Tongue (tissue), 2 donors: Measurements from ENCODE around the gene TMTC3. TPM values are rescaled to one million over a fixed set of nuclear protein-coding genes. Genes with fewer than 3 reads are reported as not detected.

Experiments
- DNase-seq: peaks from one replicate; pipeline ENCODE4 v3.0.0-alpha.2; 2015
- total RNA-seq: library from RNA; depleted of rRNA; stranded (reverse); fragments of >200 nt; gene quantifications from one replicate; pipeline ENCODE4 v1.2.3, GENCODE V29; 2014

The TMTC3 gene
- total RNA-seq, 1 donor from 2014 or later = 37.1 TPM

DNA sequence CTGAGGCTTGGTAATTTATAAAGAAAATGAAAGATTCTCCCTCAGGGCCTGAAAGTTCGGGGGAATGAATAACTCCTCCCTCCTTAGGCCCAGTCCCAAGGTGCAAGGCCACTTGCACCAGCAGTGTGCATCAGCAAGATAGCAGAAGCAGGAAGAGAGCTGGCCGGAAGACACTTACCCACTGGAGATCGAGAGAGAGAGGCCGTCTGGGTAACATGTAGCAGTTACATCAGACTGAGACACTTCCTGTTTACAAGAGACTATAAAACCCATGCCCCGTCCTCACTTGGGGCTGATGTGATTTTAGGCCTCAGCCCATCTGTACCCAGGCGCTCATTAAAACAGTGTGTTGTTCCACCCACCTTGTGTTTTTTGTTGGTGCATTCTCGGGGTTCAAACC is 85.2 kb downstream of the TMTC3 start:
- DNase-seq = no peak

DNA sequence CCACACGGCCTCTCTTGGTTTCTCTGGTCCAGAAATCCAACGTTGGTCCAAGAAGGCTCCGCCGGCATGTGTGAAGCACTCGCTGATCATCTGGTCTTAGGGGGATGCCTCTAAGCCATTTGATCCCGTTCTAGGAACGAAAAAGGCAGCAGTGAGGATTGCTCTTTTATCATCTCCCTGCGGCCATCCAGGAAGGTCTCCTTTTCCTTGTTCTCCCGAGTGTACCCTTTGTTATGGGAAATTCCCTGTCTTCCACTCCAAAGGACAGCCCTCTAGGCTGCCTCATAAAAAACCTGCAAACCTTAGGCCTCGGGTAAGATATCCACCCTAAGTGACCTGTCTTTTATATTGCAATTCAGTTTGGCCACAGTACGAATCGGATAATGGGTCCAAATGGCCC is 85.8 kb downstream of the TMTC3 start:
- no peak for DNase-seq

GRCh38 chr12:88228720-88229119 is 86.6 kb downstream of the TMTC3 start:
- DNase-seq = no peak

- no peak for DNase-seq
These were observed 88.2 kb downstream of the TMTC3 start for GRCh38 chr12:88230271-88230670.

- no peak for DNase-seq
These were observed 93.2 kb downstream of the TMTC3 start for GRCh38 chr12:88235183-88235833.

GRCh38 chr12:88237954-88238353 is 95.8 kb downstream of the TMTC3 start:
- DNase-seq = no peak

DNA sequence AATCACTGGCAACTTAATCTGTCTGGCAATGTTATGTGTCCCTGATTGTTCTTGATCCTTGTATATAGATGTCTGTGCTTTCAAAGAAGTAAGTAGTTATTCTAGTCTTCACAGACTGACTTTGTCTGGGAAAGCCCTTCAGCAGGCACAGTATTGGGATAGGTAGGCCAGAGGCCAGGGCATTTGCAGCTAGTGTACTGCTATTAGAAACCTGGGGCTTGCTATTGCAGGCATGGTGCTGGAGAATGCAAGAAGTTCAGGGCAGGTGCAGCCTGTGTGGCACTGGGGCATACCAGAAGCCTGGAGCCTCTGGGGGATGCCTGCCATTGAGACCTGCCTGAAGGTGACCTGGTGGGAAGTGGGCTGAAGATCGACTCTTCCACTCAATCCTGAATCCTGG is 96.3 kb downstream of the TMTC3 start:
- no peak for DNase-seq

GRCh38 chr12:88241862-88242570 is 99.9 kb downstream of the TMTC3 start:
- no peak for DNase-seq

DNA sequence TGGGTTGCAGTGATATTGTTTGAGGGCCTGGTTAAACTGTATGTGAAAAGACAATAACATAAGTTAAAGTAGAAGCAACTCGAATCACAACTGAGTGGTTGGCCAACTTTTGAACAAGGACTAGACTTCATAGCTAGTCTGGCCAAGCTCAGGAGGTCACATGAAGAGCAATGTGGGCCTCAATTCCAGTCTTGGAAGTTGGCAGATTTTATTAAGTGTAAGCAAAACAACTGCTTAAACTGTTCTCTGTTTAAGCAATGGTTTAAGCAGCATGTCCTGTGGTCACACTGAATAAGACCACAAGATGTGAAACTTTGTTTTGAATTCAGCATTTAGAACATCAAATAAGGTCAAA is 100.4 kb downstream of the TMTC3 start:
- no peak for DNase-seq

DNA sequence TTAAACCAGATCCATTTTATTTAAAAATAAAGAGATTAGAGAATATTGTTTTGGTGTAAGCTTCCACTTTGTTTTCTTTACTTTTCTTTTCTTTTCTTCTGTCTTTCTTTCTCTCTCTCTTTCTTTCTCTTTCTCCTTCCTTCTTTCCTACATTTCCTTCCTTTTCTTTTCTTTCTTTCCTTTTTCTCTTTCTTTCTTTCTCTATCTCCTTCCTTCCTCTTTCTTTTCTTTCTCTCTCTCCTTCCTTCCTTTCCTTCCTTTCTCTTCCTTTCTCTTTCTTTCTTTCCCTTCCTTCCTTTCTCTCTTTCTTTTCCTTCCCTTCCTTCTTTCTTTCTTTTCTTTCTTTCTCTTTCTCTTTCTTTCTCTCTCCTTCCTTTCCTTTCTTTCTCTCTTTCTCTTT is 100.8 kb downstream of the TMTC3 start:
- no peak for DNase-seq

- no peak for DNase-seq
These were observed 101.9 kb downstream of the TMTC3 start for GRCh38 chr12:88243982-88244381.

- no peak for DNase-seq
These were observed 103.8 kb downstream of the TMTC3 start for GRCh38 chr12:88245905-88246304.

DNA sequence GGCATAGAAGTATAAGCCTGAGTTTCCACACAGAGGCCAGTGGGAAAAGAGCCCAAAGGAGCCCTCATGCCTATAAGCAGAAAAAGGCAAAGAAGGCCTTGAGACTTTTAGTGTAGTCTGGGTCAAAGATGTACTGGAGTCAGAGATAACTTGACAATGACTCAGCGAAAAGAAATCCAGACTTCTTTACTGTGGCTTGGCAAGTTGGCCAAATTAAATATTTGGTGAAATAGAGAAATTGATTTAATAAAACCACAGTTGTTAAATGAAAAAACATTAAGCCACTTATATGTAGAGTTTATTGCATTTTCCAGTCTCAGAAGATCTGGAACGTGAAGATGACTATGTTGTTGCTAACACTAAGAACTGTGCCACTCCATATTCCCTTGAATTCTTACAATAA is 105.1 kb downstream of the TMTC3 start:
- no peak for DNase-seq

DNA sequence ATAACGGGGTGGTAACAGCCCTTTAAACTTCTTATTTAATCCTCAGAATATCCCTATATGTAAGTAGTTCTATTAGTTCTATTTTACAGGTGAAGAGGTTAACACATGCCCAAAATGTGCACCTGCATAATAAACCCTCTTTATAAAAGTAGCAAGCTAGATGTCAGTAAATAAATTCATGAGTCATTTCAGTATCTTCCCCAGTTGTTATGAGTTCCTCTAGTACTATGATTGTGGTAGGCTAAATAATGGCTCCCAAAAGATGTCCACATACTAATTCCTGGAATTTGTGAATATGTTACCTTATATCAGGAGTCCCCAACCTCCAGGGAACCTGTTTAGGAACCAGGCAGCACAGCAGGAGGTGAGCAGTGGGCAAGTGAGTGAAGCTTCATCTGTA is 106.5 kb downstream of the TMTC3 start:
- no peak for DNase-seq

Other genes with a start within 250 kb of the TMTC3 start
- gene C12orf50, start 112.9 kb upstream of the TMTC3 start, total RNA-seq = not detected
- 34.6 TPM for gene CEP290, start 219 bp upstream of the TMTC3 start, total RNA-seq